Activated CD8-positive, alpha-beta memory T cell treated with anti-CD3 and anti-CD28 coated beads, Interleukin-2, amount 50 U/mL, for 24 hours (primary cell): ENCODE data around the gene SPEN.
"Not testable (repeated sequence)": the region's sequence is repeated elsewhere in the genome, so short reads cannot be mapped to it uniquely, and the experiment has no call there.

Source experiments
- DNase-seq: peaks from one replicate; pipeline ENCODE4 v3.0.0-alpha.2; 2020; ENCODE audit errors: extremely low read depth

Gene SPEN

GRCh38 chr1:15847100-15847892, at the start of gene SPEN:
SPEN (plus strand) TSS chr1:15847707; CDS start chr1:15848068, 361 bp downstream.
- DNase-seq: peak; percentile 83

GRCh38 chr1:15799004-15799867, 48.3 kb upstream of the SPEN start:
- DNase-seq: no peak

- DNase-seq: no peak
These were observed 47.3 kb upstream of the SPEN start for GRCh38 chr1:15799928-15800835.

GRCh38 chr1:15802234-15802965, 45.1 kb upstream of the SPEN start:
- no peak for DNase-seq

GRCh38 chr1:15803380-15803779, 44.1 kb upstream of the SPEN start:
- no peak for DNase-seq

- no peak for DNase-seq
These were observed 43.4 kb upstream of the SPEN start for GRCh38 chr1:15804060-15804459.

GRCh38 chr1:15807121-15807520, 40.4 kb upstream of the SPEN start:
- DNase-seq: no peak

GRCh38 chr1:15807549-15807948, 40.0 kb upstream of the SPEN start, which contains the start of gene UQCRHL:
UQCRHL (minus strand) TSS chr1:15807649; CDS start chr1:15807649, 0 bp downstream.
- DNase-seq: not testable (repeated sequence)

- no peak for DNase-seq
These were observed 38.6 kb upstream of the SPEN start for GRCh38 chr1:15808955-15809354.

- DNase-seq: no peak
These were observed 37.4 kb upstream of the SPEN start for GRCh38 chr1:15810073-15810472.

GRCh38 chr1:15816674-15817073, 30.8 kb upstream of the SPEN start:
- no peak for DNase-seq

- no peak for DNase-seq
These were observed 27.0 kb upstream of the SPEN start for GRCh38 chr1:15820478-15820877.

GRCh38 chr1:15825800-15826199, 21.7 kb upstream of the SPEN start:
- no peak for DNase-seq

- DNase-seq: no peak
These were observed 20.5 kb upstream of the SPEN start for GRCh38 chr1:15826810-15827507.

- not testable (repeated sequence) for DNase-seq
These were observed 19.9 kb upstream of the SPEN start for GRCh38 chr1:15827567-15827966.

- not testable (repeated sequence) for DNase-seq
These were observed 18.6 kb upstream of the SPEN start for GRCh38 chr1:15828931-15829330.

GRCh38 chr1:15830258-15830657, 17.2 kb upstream of the SPEN start:
- no peak for DNase-seq

GRCh38 chr1:15833069-15833679, 14.3 kb upstream of the SPEN start:
- no peak for DNase-seq

- no peak for DNase-seq
These were observed 13.6 kb upstream of the SPEN start for GRCh38 chr1:15833842-15834405.
